T-helper 9 cell (primary cell): ENCODE measurements around the gene RAB3B.
"Not testable (repeated sequence)": the region's sequence is repeated elsewhere in the genome, so short reads cannot be mapped to it uniquely, and the experiment has no call there.

Experiments used
- DNase-seq: peaks from one replicate; pipeline ENCODE4 v3.0.0-alpha.2; 2020
- total RNA-seq, 2 donors: gene quantifications; one replicate each; lab custom pipeline; 2026; lab: John Stamatoyannopoulos, UW

The RAB3B gene, protein sequence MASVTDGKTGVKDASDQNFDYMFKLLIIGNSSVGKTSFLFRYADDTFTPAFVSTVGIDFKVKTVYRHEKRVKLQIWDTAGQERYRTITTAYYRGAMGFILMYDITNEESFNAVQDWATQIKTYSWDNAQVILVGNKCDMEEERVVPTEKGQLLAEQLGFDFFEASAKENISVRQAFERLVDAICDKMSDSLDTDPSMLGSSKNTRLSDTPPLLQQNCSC
- 0 to 0.63 reads per million in 2 donors for total RNA-seq

DNA sequence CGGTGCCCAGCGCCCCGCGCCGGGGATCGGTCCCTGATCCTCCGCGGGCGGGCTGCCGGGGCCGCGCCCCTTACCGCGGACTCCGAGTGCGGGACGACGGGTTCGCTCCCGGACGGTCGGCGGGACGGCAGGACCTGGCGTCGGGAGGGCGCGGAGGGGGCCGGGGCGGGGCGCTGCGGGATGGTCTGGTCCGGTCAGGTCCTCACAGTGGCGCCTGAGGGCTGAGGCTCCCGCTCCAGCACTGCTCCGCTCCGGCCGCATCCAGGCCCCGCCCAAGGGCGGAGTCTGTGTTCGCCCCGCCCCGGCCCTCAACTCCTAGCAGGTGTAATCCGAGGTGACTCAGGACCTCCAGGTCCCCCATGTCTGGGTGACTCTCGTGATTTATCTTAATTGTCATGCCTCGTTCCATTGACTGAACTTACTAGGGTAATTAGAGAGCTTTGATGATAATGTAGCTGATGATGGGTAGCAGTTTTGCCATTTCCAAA, at the start of gene RAB3B:
TSS of gene RAB3B (minus strand) at position 223 of the 488 bp plus-strand sequence. CDS start 13,583 bp downstream, outside the sequence.
- DNase-seq = peak; percentile 60

DNA sequence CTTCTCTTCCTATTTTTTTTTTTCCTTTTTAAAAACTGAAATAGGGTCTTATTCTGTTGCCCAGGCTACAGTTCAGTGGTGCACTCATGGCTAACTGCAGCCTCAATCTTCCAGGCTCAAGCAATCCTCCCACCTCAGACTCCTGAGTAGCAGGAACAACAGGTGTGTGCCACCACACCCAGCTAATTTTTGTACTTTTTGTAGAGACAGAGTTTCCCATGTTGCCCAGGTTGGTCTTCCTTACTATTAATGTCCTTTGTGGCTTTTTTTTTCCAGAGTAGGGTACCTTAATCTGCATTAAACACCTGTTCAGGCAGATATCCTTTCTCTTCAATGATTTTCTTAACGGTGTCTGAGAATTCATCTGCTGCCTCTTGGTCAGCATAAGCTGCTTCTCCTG, 47.4 kb upstream of the RAB3B start:
- no peak for DNase-seq

DNA sequence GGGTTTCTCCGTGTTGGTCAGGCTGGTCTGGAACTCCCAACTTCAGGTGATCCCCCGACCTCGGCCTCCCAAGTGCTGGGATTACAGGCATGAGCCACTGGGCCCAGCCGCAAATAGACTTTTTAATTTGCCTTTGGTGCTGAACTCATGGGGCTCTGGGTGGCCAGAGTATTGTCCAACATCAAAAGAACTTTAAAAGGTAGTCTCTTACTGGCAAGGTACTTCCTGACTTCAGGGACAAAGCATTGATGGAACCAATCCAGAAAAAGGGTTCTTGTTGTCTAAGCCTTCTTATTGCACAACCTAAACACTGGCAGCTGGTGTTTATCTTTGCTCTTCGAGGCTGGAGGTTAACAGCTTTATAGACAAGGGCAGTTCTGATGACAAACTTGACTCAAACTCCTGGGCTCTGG, 46.9 kb upstream of the RAB3B start:
- no peak for DNase-seq

DNA sequence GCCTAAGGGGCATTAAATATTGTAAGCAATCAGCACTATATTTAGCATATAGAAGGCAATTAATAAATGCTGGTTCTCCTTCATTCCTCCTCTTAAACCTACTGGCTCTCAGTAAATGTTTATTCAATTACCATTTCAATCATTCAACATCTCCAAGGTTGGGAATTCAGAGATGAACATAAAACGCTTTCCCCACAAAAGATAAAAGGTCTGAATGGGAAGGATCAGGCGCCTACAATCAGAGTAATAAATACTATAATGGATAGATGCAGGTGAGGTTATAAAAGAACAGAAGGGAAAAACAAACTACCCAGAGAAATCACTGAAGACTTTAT, 43.5 kb upstream of the RAB3B start:
- DNase-seq = no peak

DNA sequence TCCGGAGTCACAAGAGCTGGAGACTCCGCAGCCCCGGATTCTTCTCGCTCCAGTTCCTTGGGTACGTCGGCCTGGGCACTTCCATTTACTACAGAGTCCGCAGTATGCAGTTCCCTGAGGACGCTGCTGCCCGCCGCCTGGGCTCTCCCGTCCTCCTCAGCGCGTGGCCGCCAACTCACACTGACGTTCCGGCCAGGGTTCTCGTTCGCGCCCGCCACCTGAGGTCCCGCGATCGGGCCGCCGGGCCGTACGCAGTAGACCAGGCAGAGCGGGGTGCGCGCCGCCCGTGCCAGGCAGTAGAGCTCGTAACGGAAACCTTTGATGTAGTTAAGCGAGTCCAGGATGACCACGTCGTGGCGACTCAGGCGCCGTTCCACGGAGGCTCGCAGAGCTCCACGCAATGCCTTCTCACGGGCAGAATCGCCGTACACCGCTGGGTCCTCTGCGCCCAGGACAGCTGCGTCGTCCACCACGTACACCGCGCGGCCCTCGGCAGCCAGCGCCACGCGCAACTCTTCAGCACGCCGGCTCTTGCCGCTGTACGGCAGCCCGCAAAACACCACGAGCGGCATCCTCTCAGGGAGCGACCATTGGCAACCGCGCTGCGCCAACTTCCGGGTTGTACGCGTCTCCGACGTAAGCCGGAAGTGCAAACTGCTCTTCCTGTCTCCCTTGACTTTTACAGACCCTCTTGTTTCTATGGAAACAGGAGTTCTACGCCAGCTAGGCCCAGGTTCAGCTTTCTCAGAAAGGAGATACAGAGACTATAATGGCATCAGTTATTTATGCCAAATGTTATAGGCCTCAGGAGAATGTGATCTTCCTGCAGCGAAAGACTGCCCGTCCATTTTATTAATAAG, 42.9 kb upstream of the RAB3B start, which contains the start of gene KTI12:
TSS of gene KTI12 (minus strand) at position 621 of the 860 bp plus-strand sequence. CDS start at position 572, 49 bp downstream.
- peak; percentile 78 for DNase-seq

DNA sequence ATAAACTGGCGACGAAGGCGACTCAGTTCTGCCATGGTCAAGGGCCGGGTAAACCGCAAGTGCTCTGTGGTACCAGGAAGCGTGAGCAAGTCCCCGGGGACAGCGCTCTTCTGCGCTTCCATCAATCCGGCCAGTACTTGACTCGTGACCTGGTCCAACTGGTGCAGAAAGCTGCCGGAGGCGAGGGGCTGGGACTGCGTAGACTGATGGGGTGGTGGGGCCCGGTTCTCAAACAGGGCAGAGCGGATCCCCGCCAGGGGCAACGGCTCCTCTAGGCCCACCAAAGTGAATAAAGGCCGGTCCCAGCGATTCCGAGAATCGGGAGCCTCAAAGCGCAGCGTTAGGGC, 42.3 kb upstream of the RAB3B start:
- no peak for DNase-seq

DNA sequence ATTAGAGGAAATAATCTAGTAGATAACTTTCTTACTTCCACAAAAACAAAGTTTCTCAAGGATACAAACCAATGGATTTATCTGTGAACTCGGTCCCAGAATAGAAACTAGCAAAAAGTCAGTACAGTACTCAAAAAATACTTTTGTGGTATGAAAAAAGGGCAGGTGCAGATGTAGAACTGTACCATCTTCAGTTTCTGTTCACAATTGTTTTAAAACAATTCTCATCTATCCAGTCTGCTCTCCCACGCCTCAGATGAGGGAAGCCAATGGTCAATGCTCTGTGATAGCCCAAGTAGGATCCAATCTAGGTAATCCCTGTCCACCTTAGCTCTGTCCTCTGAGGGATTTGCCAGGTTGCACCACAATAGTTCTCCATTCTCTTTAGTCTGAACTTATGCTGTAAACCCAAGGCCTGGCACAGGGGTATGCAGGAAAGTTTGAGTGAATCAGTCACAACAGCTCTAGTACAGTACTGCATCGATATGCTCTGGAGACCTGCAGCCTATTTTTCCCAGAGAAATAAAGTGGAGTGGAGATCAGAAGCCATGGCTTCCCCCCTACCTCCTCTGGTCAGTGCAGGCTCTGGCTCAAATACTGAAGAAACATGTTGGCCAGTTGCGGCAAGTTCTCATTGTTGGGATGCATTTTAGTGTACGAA, 41.8 kb upstream of the RAB3B start:
- no peak for DNase-seq

DNA sequence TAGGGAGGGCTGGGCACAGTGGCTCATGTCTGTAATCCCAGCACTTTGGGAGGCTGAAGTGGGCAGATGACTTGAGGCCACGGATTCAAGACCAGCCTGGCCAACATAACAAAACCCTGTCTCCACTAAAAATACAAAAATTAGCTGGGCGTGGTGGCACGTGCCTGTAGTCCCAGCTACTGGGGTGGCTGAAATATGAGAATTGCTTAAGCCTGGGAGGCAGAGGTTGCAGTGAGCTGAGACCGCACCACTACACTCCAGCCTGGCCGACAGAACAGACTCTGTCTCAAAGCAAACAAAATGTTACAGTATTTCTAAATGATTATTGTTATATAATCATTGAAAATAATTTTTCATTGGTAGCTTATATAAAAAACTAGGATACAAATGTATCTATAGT, 38.3 kb upstream of the RAB3B start:
- not testable (repeated sequence) for DNase-seq

DNA sequence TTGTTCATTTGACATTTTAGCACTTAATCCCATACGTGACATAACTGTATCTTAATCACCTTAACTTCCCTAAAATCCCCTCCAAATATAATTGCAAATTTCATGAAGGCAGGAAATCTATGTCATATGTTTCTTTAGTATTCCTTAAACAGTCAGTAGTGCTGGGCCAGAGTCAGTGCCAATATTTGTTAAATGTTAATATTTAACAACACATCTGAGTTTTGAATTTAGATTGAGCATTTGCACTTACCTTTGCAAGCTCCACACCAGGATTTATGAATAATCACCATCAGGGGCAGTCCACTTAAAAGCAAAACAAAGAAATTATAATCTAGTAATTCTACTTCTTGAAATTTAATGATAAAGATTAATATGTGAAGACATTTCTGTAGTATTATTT, 37.8 kb upstream of the RAB3B start:
- no peak for DNase-seq

DNA sequence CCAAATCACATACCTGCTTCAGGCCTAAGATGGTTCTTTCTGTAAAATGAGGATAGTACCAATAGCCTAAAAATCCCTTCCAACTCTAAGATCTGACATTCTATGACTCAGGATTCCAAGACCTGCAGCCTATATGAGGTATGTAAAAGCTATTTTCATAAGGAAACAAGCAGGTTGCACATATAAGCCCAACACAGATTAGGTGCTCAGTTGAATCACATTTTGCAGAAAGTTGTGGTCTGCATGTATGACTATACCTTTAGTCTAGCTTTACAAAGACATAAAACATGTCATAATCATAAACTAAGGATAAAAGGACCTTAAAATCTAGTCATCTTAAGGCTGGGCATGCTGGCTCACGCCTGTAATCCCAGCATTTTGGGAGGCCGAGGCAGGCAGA, 35.8 kb upstream of the RAB3B start:
- DNase-seq = no peak

DNA sequence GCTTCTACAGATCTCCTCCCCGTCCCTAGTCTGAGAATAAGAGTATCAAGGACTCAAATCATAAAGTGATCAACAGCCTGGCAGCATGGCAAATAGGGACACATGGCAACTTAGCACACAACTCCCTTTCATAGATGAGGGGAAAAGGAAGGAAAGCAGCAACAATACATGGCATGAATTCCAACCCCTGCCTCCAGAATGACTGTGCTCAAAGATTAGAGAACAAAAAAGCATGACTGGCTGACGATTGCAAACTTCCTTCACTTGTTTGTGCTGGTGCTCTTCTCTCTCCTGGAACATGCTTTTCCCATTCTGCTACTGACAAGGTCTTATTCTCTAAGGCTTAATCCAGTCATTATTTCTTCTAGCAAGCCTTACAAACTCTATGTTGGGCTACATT, 31.6 kb upstream of the RAB3B start:
- DNase-seq = no peak

DNA sequence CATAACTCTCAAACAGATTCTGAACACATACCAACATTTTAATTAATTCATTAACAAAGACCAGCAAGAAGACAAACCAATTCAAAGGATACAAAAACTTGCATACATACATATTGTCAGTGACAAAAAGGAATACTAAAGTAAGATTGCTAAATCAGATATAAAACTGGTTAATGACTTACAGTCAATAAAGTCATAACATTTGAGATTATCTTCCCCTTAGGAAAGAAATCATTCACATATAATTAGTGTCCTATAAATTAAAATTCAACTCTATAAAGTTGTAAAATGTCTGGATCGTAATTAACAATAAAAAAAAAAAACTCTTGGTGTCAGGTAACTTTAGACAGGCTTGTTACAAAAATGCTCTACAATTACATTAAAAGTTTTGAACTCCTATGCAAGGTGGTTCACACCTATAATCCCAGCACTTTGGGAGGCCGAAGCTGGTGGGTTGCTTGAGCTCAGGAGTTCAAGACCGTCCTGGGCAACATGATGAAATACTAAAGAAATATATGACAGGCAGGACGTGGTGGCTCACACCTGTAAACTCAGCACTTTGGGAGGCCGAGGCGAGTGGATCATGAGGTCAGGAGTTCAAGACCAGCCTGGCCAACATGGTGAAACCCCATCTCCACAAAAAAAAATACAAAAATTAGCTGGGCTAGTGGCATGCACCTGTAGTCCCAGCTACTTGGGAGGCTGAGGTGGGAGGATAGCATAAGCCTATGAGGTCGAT, 17.7 kb upstream of the RAB3B start:
- DNase-seq = no peak

DNA sequence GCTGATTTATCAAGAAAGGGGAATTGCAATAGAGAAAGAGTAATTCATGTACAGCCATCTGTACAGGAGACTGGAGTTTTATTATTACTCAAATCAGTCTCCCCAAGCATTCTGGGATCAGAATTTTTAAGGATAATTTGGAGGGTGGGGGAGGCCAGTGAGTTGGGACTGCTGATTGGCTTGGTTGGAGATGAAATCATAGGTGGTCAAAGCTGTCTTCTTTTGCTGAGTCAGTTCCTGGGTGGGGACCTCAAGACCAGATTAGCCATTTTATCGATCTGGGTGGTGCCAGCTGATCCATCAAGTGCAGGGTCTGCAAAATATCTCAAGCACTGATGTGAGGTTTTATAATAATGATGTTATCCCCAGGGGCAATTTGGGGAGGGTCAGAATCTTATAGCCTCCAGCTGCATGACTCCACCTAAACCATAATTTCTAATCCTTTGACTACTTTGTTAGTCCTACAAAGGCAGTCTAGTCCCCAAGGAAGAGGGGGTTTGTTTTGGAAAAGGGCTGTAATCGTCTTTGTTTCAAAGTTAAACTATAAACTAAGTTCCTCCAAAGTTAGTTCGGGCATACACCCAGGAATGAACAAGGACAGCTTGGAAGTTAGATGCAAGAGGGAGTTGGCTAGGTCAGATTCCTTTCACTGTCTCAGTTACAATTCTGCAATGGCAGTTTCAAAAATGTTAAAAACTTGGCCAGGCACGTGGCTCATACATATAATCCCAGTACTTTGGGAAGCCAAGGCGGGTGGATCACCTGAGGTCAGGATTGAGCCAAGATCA, 16.9 kb upstream of the RAB3B start:
- no peak for DNase-seq

DNA sequence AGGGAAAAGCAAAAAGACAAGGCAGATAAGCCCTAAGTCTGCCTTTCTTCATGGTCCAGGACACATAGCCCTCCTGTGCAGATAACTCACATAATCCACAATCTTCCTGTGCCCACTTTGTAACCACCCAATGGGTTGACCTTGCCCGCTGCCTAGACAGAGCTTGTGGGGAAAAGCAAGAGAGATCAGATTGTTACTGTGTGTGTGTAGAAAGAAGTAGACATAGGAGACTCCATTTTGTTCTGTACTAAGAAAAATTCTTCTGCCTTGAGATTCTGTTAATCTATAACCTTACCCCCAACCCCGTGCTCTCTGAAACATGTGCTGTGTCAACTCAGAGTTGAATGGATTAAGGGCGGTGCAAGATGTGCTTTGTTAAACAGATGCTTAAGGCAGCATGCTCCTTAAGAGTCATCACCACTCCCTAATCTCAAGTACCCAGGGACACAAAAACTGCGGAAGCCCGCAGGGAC, 15.6 kb upstream of the RAB3B start:
- DNase-seq = not testable (repeated sequence)

DNA sequence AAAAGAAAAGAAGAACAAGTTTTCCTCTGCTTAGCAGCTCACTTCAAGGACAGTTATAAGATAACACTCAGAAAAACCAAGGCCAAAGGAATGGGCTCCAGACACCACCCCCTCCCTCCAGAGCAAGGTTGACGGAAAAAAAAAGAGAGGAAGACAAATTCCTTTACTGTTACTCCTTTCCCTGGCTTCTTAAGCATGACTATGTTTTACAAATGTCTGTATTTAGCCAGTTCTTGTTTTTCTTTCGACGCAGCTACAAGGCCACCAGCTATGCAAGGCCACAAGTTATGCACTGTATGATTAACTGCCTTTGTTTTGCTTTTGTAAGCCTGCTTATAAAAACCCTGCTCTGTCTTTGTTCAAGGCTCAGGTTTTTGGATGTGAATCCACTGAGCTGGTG, 15.0 kb upstream of the RAB3B start:
- DNase-seq = not testable (repeated sequence)

DNA sequence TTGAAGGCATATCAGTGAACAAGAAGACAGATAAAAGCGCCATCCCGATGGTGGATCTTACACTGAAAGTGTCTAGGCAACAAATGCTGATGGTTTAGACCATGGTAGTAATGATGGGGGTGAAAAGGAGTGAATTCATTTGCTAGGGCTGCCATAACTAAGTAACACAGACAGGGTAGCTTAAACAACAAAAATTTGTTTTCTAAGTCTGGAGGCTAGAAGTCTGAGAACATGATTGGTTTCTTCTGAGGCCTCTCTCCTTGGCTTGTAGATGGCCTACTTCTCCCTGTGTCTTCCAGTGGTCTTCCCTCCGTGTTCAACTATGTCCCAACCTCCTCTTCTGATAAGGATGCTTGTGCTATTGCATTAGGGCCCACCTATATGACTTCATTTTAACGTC, 13.4 kb upstream of the RAB3B start:
- no peak for DNase-seq

DNA sequence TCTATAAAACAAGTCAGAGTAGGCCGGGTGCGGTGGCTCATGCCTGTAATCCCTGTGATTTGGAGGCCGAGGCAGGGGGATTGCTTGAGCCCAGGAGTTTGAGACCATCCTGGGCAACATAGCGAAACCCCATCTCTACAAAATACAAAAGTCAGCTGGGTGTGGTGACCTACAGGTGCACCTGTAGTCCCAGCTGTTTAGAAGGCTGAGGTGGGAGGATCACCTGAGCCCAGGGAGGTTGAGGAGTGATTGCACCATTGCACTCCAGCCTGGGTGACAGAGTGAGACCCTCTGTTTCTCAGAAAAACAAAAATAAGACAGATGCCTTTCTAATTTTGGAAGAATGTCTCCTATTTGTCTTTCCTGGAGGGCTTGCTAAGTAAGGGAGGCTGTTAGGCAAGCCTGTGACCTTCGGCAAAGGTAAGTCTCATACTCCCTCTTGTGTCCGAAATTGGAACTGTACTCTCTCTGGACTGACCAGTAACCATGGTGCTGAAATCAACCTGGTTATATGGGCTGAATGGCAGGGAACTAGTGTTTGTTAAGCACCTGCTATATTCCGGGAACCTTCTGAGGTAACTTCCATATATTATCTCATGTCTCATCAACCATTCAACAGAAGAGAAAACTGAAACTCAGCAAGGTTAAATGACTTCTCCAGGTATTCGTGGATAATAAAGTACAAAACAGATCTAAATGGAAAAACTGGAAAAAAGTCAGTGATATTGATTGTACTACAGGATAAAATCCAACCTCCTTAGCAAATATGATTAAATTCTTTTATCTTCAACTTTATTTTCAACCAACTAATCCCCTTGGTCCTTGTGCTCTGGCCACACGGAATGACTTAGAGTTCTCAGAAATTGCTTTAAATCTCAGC, 11.8 kb upstream of the RAB3B start:
- peak; percentile 12 for DNase-seq

DNA sequence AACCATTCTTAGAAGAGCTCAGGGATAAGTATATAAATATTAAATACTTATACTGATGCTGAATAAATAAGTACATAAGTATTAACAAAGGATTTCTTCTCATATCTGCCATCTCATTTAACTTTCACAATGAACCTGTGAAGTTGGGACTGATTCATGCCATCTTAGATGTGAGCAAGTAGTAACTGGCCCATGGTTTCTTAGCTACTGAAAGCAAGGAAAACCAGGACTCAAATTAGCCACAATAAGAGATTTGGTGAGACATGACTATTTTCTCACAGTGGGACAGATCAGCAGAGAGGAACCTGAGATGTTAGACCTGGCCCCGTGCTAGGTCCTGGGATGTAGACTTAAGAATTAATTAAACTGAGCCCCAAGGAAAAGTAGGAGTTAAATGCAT, 8.2 kb upstream of the RAB3B start:
- DNase-seq = no peak

DNA sequence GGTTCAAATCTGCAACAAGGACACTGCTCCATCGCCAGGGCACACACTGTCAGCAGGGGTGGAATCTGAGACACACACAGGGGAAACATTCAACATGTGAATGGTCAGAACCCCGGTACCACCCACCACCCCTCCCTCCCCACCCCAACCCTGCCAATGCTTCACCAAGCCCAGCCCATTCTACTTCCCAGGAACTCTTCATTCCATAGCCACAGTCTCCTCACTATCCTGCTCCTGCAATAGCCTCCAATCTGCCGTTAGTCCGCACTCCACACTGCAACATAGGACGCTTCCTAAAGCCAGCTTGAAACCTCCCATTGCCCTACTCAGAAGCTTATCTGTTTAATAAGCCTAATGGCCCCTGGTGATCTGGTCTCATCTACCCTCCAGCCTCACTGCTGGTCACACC, 7.5 kb upstream of the RAB3B start:
- DNase-seq = no peak

DNA sequence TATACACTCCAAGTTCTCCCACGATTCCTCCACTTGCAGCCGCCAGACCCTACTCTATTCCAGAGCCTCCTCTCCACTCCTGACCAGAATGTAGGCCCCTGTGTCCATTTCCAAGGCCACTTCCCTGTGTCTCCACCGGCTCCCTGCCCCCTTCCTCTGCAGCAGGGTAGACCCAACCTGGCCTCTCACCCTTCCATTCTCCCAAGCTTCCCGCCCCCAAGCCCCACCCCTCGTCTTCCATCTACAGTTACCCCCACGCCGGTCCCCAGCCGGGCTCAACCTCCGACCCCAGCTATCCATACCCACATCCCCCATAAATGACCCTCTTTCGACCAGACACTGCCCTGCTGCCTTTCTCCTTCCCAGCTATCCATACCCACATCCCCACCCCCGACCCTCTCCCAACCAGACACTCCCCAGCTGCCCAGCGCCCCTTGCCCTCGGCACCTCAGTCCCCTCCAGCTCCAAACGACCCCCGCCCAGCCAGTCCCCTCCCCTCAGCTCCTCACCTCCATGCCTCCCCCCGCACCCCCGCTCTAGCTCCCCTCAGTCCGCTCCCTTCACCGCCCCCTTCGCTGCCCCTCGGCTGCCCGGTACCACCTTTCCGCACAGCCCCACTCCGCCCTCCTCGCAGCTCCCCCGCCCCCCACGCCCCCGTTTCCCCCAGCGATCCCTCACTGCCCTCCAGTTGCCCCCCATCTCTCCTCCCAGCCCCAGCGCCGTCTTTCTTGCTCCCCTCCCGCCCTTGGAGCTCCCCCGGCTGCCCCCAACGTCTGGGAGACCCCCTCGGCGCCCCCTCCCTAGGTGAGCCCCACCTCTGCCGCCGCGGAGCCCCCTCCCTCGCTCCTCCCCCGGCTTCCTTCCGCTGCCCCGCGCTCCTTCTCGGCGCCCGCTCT, 670 bp downstream of the RAB3B start:
- no peak for DNase-seq
